Mesodermal cell (in vitro differentiated cells): ENCODE results near the gene MRGPRG.

Source experiments
- H3K27ac ChIP-seq: 2 replicates; pipeline ENCODE4 v1.7.0; 2013; ENCODE audit warnings: mild to moderate bottlenecking, low read depth, low read length, moderate library complexity; ENCODE audit not compliant: severe bottlenecking
- H3K36me3 ChIP-seq: 2 replicates; pipeline ENCODE4 v1.7.1; 2013; ENCODE audit warnings: mild to moderate bottlenecking, low read length, moderate library complexity; ENCODE audit not compliant: control insufficient read depth, insufficient read depth
- H3K4me1 ChIP-seq: one replicate; pipeline ENCODE4 v1.7.1; 2013; ENCODE audit warnings: mild to moderate bottlenecking, low read length; ENCODE audit not compliant: insufficient read depth, control insufficient read depth, poor library complexity, severe bottlenecking
- H3K4me3 ChIP-seq: 2 replicates; pipeline ENCODE4 v1.7.0; 2013; ENCODE audit warnings: low read length, control low read depth, mild to moderate bottlenecking; ENCODE audit not compliant: insufficient read depth, poor library complexity, severe bottlenecking; ENCODE audit errors: extremely low read depth
- H3K9me3 ChIP-seq: 2 replicates; pipeline ENCODE4 v1.7.1; 2013; ENCODE audit warnings: mild to moderate bottlenecking, low read length, moderate library complexity; ENCODE audit not compliant: control insufficient read depth
- WGBS, 2 experiments: methylation state at CpG; one replicate each; pipeline ENCODE4 v1.1.5; 2013; ENCODE audit warnings: missing lambda C conversion rate in 2 of 2; ENCODE audit not compliant: insufficient coverage in 2 of 2; 5-methylcytosine and 5-hydroxymethylcytosine counted together

Gene MRGPRG

GRCh38 chr11:3181725-3182461 lies 36.7 kb downstream of the MRGPRG start:
- Histone ChIP-seq H3K4me3 (no peak overlapping the region), H3K36me3 (no peaks in the 10 kb centered on the region), H3K9me3 (peaks cover 3% of the 10 kb centered on the region), H3K4me1 (no peaks in the 10 kb centered on the region), H3K27ac (no peak overlapping the region)
- 82 to 98% methylated on average over 9 of the region's 12 CpGs for WGBS, 2 experiments

- H3K27ac ChIP-seq = no peak overlapping the region
- peaks cover 13% of the 10 kb centered on the region for H3K9me3 ChIP-seq
- WGBS, 2 experiments = 90 to 97% methylated on average over 3 to 5 of the region's 5 CpGs
- H3K4me1 ChIP-seq = no peaks in the 10 kb centered on the region
- H3K4me3 ChIP-seq = no peak overlapping the region
- H3K36me3 ChIP-seq = no peaks in the 10 kb centered on the region
Observed at GRCh38 chr11:3180869-3181268, 37.7 kb downstream of the MRGPRG start.

DNA sequence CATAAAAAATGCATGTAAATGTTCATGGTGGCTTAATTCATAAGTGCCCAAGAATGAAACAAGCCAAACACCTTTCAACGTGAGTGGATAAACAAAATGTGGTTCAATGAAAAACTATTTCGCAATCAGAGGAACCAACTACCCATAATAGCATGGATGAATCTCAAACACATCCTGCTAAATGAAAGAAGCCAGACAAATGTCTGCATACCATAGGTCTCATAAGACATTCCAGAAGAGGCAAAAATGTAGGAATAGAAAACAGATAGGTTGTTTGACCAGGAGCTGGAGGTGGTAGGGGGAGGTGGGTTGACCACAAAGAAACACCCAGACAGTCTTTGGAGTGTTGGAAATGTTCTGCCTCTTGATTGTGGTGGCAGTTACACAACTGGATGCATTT lies 40.3 kb downstream of the MRGPRG start:
- Histone ChIP-seq H3K36me3 (no peaks in the 10 kb centered on the region), H3K9me3 (peaks cover 18% of the 10 kb centered on the region), H3K27ac (no peak overlapping the region), H3K4me1 (no peaks in the 10 kb centered on the region), H3K4me3 (no peak overlapping the region)
- WGBS, 2 experiments = 80% methylated on average over 1 of the region's 2 CpGs; no CpG with 5 or more reads in 1 of the 2 experiments

GRCh38 chr11:3177931-3178330 lies 40.7 kb downstream of the MRGPRG start:
- Histone ChIP-seq H3K4me3 (no peak overlapping the region), H3K27ac (no peak overlapping the region), H3K4me1 (no peaks in the 10 kb centered on the region), H3K9me3 (peaks cover 18% of the 10 kb centered on the region), H3K36me3 (no peaks in the 10 kb centered on the region)
- 81 to 100% methylated on average over 2 of the region's 2 CpGs for WGBS, 2 experiments

GRCh38 chr11:3176487-3176886 lies 42.1 kb downstream of the MRGPRG start:
- no peak overlapping the region for H3K27ac ChIP-seq
- H3K4me3 ChIP-seq = no peak overlapping the region
- peaks cover 18% of the 10 kb centered on the region for H3K9me3 ChIP-seq
- H3K36me3 ChIP-seq = no peaks in the 10 kb centered on the region
- no peaks in the 10 kb centered on the region for H3K4me1 ChIP-seq

DNA sequence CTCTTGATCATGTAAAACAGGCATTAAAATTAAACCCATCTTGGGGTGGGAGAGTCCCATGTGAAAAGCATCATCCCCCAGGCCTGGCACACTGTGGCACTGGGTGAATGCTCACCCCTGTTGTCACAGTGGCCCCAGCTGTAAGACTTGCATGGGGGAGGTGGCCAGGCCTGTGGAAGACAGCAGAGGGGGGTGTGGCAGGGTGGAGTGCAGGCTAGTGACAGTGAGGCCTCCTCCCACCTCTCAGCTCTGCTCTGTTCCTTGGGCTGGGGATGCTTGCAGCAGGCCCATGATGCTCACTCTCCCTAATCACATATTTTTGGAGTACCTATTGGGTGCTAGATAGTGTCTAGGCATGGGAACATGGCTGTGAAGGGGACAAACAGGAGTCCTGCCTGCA lies 43.4 kb downstream of the MRGPRG start:
- Histone ChIP-seq H3K4me3 (no peak overlapping the region), H3K4me1 (no peaks in the 10 kb centered on the region), H3K27ac (no peak overlapping the region), H3K36me3 (no peaks in the 10 kb centered on the region), H3K9me3 (peaks cover 18% of the 10 kb centered on the region)

GRCh38 chr11:3174387-3174786 lies 44.2 kb downstream of the MRGPRG start:
- H3K4me1 ChIP-seq = no peaks in the 10 kb centered on the region
- no peak overlapping the region for H3K27ac ChIP-seq
- WGBS, 2 experiments = 85 to 87% methylated on average over 3 of the region's 3 CpGs
- H3K36me3 ChIP-seq = no peaks in the 10 kb centered on the region
- peaks cover 18% of the 10 kb centered on the region for H3K9me3 ChIP-seq
- no peak overlapping the region for H3K4me3 ChIP-seq

DNA sequence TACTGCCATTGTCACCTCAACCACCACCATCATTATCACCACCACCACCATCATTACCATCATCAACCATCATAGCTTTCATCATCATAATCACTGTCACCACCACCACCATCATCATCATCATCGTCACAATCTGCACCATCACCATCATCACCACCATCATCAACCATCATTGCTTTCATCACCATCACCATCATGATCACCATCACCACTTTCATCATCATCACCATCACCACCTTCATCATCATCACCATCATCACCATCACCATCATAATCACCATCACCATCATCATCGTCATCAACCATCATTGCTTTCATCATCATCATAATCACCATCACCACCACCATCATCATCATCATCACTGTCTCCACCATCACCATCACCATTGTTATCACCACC lies 44.8 kb downstream of the MRGPRG start:
- H3K27ac ChIP-seq = no peak overlapping the region
- H3K4me3 ChIP-seq = no peak overlapping the region
- no peaks in the 10 kb centered on the region for H3K36me3 ChIP-seq
- 96% methylated on average over 2 of the region's 2 CpGs for WGBS, 2 experiments
- peaks cover 5% of the 10 kb centered on the region for H3K4me1 ChIP-seq
- peaks cover 18% of the 10 kb centered on the region for H3K9me3 ChIP-seq

DNA sequence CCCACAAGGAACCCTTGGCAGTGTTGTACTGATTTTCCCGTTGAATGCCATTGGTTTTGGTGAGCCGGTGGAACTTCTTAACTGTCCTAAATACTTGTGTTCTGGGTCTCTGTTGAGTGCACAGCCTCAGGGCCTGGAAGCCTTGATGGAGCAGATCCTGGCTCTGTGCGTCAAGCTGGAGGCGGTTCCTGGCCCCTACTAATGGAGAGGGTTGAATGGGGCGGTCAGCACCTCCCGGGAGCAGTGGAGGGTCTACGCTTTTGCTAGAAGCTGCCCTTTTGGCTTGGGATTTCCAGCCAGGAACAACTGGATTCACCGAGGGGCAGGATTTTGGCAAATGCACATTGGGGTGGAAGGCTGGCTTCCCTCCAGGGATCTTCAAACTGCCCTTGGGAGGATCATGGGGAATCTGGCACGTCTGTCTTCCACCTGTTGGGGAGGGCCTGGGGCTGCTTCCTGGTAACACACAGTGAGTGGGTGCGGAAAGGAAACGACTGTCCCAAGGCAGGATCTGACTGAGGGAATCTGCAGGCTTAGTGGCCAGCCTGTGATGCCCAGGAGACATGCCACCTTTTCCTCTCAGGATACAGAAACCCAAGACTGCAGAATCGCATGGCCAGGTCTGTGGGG lies 46.6 kb downstream of the MRGPRG start:
- WGBS, 2 experiments = 90 to 95% methylated on average over 10 to 12 of the region's 12 CpGs
- no peak overlapping the region for H3K4me3 ChIP-seq
- peaks cover 5% of the 10 kb centered on the region for H3K4me1 ChIP-seq
- peaks cover 16% of the 10 kb centered on the region for H3K9me3 ChIP-seq
- no peak overlapping the region for H3K27ac ChIP-seq
- H3K36me3 ChIP-seq = no peaks in the 10 kb centered on the region

DNA sequence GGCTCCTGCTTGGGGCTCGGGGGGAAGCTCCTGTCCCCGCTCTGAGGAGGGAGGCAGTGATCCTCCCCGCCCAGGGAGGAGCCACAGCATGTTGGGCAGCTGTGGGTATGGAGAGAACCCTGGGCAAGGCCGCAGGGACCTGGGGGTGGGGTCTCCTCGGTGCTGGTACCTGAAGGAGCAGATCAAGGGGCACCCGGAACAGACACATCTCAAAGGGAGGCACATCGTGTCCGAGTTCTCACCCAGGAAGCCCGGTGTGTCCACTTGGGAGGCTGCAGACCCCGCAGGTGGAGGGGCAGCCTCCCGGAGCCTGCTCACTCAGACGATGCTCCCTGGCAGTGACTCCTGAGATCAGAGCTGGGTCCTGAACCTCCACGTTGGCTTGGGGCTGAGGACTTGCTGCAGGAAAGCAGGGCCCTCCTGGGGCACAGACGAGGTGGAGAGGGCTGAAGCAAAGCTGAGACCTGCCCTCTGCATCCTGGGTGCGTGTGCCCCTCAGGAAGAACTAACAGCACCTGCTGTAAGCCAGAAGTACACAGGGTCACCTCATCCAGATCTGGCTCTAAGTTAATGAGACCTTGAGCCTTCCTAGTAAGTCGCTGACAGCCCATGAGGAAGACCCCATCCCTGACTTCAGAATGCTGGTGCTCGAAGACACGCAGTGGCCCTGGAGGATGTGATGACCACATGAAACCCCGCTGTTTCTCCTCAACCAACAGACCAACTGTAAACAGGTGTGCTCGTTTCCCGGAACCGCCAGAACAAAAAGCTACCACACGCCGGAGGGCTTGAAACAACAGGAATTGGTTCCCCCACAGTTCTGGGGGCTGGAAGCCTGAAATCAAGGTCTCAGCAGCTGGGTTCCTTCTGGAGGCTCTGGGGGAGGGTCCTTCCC lies 47.6 kb downstream of the MRGPRG start:
- no peak overlapping the region for H3K27ac ChIP-seq
- H3K9me3 ChIP-seq = peaks cover 6% of the 10 kb centered on the region
- WGBS, 2 experiments = 92 to 94% methylated on average over 22 to 23 of the region's 24 CpGs
- no peak overlapping the region for H3K4me3 ChIP-seq
- no peaks in the 10 kb centered on the region for H3K36me3 ChIP-seq
- H3K4me1 ChIP-seq = peaks cover 5% of the 10 kb centered on the region
